ENCODE results near the gene LPP. TPM values are rescaled to one million over a fixed set of nuclear protein-coding genes. Genes with fewer than 3 reads are reported as not detected.

The LPP gene
- total and polyA plus RNA-seq, 2 of the 13 experiments (the other 11 are each of a cell fraction or from before 2014, with no cell fraction given): 19.2 to 29.9 TPM

- TF ChIP-seq E2F5 (CRISPR knock-in tag; conservative IDR thresholded peaks at IDR 0.05) (no peak), ZNF564 (CRISPR knock-in tag; IDR thresholded peaks at IDR 0.05) (no peak), ADNP (CRISPR knock-in tag; IDR thresholded peaks at IDR 0.05) (no peak), KDM1A (CRISPR knock-in tag; IDR thresholded peaks at IDR 0.05) (no peak), MAF1 (CRISPR knock-in tag; IDR thresholded peaks at IDR 0.05; ENCODE audit: borderline replicate concordance) (no peak), GZF1 (CRISPR knock-in tag; IDR thresholded peaks at IDR 0.05) (no peak), MED1 (CRISPR knock-in tag; IDR thresholded peaks at IDR 0.05) (no peak), ZUFSP (CRISPR knock-in tag; IDR thresholded peaks at IDR 0.05; ENCODE audit: borderline replicate concordance) (no peak), NFKBIZ (CRISPR knock-in tag; IDR thresholded peaks at IDR 0.05) (no peak), ZNF136 (CRISPR knock-in tag; IDR thresholded peaks at IDR 0.05; ENCODE audit: low read depth) (no peak)
Observed at GRCh38 chr3:188647237-188647636, 493.3 kb downstream of the LPP start (continued).

GRCh38 chr3:188649521-188649920, 495.6 kb downstream of the LPP start:
- H3K4me2 ChIP-seq (ENCODE audit: low read depth, low read length): no peak overlapping the region
- no peak overlapping the region for H2AFZ ChIP-seq (ENCODE audit: low read length)
- CTCF ChIA-PET (ENCODE audit: low intra/inter-chr PET ratio, low total read pairs): no interaction called here
- peaks cover 0 to 1% of the 10 kb centered on the region in 2 experiments; a peak in 1 of 5 replicates for H3K36me3 ChIP-seq (replicated peaks in 1 of 2; ENCODE audit: control insufficient read depth in 1 of 2, insufficient read depth in 2 of 2, low read length in 2 of 2)
- no peaks in the 10 kb centered on the region for H3K9me3 ChIP-seq (ENCODE audit: low read length)
- no peaks in the 10 kb centered on the region for H4K20me1 ChIP-seq (ENCODE audit: insufficient read depth, low read length)
- BruUV-seq (replicated peaks): no TSS peak
- H3K27ac ChIP-seq (ENCODE audit: extremely low read length, insufficient read depth, low read length): no peak overlapping the region
- H3K4me3 ChIP-seq (replicated peaks in 1 of 3; ENCODE audit: insufficient read depth in 1 of 3, low read depth in 2 of 3, low read length in 3 of 3): no peak overlapping the region
- H3K9ac ChIP-seq (ENCODE audit: insufficient read depth, low read depth, low read length): no peak overlapping the region
- H3K27me3 ChIP-seq (ENCODE audit: control insufficient read depth in 1 of 2, insufficient read depth in 2 of 2, low read length in 2 of 2): no peaks in the 10 kb centered on the region
- no peak for ATAC-seq
- FAIRE-seq: no peak
- H3K4me1 ChIP-seq (ENCODE audit: insufficient read depth, low read length): peaks cover 29% of the 10 kb centered on the region
- no peak for DNase-seq (ENCODE audit: low spot score)
- intact Hi-C loops (cut with micrococcal nuclease; ENCODE audit: unreplicated experiment) (no loop called here), in situ Hi-C loops (cut with HindIII; ENCODE audit: extremely low pct_ligation_motif_present, low pct_unique_long_range_greater_than_20kb) (no loop called here)
- no peaks in the 10 kb centered on the region for H3K79me2 ChIP-seq (ENCODE audit: insufficient read depth, low read length)
- POLR2A ChIA-PET: no interaction called here
- 95% methylated on average over 2 of the region's 2 CpGs for WGBS (ENCODE audit: low lambda C conversion rate)
- TF ChIP-seq NR2F6 (IDR thresholded peaks at IDR 0.05) (no peak), NR2F6 (CRISPR knock-in tag; IDR thresholded peaks at IDR 0.05) (no peak), ZNF431 (CRISPR knock-in tag; IDR thresholded peaks at IDR 0.05; ENCODE audit: borderline replicate concordance, low read depth) (no peak), PRMT3 (CRISPR knock-in tag; IDR thresholded peaks at IDR 0.05; ENCODE audit: borderline replicate concordance, low read depth) (no peak), ZNF362 (CRISPR knock-in tag; IDR thresholded peaks at IDR 0.05; ENCODE audit: borderline replicate concordance) (no peak), ZBTB42 (CRISPR knock-in tag; IDR thresholded peaks at IDR 0.05) (no peak), ZBTB33 (CRISPR knock-in tag; IDR thresholded peaks at IDR 0.05) (no peak), KAT8 (CRISPR knock-in tag; IDR thresholded peaks at IDR 0.05) (no peak), KLF9 (CRISPR knock-in tag; IDR thresholded peaks at IDR 0.05; ENCODE audit: low read depth) (no peak)
